Measurements from ENCODE around the gene PPM1L.
A peak's percentile ranks its signal among the peaks of the same experiment; 100 is the strongest.
"Not testable (repeated sequence)": the region's sequence is repeated elsewhere in the genome, so short reads cannot be mapped to it uniquely, and the experiment has no call there.

The PPM1L gene

DNA sequence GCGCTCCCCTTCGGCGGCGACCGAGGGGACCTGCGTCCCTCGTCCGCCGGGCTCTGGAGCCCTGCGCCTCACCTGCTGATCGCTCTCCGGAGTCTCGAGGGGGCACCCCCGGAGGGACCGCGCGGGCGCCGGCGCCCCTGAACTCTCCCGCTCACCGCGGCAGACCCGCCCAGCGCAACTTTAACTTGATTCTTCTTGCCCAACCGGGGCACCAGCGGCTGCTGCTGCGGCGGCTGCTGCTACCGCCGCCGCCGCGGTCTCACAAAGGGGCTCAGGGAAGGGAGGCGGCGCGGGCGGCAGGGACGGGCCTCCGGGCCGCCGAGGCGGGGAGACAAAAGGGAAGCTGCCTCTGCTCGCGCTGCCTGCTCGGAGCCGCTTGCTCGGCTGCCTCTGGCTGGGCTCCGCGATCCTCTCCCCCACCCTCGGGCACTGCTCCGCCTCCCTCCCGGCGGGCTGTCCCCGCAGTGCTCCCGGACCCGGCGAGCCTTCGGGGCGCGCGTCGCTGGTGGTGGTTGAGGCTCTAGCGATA, at the start of gene PPM1L:
Gene PPM1L, plus strand, starts transcription at position 456 of the 529 bp plus-strand sequence.
- peak; percentile 37 for DNase-seq (ENCODE audit: low read depth)

DNA sequence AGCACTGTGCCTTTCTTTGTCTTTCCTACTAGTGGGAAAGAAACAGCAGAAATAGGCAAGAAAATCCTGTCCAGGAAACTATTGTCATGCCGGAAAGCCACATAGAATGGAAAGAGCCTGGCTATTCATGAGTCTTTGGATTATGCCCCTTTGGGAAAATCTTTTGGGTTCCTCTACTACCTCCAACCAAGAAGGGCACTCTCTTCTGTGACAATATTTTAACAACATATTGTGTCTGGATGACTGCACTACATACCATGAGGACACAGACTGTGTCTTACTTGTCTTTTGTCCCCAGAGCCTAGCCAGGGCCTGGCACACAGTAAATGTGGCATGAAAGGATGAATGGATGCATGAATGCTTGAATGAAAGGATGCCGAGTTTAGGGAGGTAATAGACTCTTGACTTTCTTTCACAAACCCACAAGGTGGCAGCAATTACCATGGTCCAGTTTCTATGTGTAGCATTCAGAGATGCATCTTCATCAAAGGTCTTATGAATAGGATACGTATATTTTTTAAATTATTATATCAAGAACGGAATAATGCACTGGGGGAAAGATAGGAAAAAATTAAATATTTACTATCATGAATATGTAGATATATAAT, 48.7 kb upstream of the PPM1L start:
- DNase-seq (ENCODE audit: low read depth): no peak

DNA sequence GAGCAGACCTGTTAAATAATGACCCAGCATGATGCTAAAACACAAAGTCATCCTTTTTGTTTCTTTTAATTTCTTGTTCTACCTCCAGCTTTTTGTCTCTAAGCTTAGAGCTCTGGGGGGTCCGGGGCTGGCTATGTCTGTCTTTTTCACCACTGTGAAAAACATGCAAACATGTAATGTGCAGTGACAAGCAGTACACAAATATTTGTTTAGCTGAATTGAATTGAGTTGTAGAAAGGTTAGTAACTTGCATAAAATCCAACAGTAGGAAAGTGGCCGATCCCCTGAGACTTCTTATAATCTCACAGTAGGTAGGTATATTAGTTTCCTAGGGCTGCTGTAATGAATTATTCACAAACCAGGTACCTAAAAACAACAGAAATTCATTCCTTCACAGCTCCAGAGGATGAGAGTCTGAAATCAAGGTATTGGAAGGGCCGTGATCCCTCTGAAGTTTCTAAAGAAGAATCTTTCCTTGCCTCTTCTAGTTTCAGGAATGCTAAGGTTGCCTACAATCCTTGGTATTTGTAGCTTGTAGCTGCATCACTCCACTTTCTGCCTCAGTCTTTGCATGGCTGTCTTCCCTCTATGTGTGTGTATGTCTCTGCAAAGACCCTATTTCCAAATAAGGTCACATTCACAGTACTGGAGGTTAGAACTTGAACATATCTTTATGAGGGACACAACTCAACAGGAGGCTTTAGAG, 46.4 kb upstream of the PPM1L start:
- DNase-seq (ENCODE audit: low read depth): no peak

DNA sequence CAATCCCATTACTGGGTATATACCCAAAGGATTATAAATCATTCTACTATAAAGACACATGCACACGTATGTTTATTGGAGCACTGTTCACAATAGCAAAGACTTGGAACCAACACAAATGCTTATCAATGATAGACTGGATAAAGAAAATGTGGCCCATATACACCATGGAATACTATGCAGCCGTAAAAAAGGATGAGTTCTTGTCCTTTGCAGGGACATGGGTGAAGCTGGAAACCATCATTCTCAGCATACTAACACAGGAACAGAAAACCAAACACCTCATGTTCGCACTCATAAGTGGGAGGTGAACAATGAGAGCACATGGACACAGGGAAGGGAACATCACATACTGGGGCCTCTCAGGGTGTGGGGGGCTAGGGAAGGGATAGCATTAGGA, 42.9 kb upstream of the PPM1L start:
- not testable (repeated sequence) for DNase-seq (ENCODE audit: low read depth)

DNA sequence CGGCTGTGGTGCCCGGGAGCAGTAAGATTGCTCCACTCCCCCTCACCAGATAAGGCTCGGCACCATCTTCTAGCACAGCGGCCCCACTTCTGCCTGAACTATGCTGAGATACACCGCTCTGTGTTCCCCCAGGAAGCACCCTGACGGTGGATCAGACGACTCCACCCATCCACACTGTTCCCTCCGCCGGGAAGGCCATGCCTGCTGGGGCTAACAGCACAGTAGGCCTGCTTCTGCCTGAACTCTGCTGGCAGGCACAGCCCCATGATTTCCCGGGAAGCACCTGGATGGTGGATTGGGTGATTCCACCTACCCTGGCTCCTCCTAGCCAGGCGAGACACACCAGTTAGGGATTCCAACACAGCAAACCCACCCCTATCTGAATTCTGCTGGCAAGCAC, 36.3 kb upstream of the PPM1L start:
- no peak for DNase-seq (ENCODE audit: low read depth)

DNA sequence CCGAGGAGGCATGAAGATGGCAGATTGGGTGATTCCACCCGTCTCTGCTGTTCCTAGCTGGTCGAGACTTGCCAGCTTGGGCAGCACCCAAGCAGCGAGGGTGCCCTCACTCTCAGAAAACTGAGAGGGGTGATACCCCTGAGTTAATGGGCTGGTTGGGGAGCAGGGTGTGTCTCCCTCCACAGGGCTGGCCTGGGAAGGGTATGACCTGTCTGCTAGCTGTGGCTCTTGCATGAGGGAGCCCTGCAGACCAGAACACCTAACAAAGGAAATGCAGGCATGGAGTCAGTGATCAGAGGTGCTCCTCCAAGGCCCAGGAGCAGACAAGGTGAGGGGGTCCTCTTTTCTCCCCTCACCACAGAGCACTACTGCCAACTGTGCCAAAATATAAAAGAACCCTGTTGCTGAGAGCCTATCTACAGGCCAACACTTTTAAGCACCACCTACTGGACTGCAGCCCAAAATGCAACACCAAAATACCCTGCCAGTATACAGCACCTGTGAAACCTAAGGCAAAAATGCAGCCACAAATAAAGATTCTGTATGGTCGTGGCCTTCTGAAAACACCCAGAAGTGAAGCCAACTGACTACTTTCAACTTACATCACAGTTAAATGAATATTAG, 35.8 kb upstream of the PPM1L start:
- DNase-seq (ENCODE audit: low read depth): no peak

DNA sequence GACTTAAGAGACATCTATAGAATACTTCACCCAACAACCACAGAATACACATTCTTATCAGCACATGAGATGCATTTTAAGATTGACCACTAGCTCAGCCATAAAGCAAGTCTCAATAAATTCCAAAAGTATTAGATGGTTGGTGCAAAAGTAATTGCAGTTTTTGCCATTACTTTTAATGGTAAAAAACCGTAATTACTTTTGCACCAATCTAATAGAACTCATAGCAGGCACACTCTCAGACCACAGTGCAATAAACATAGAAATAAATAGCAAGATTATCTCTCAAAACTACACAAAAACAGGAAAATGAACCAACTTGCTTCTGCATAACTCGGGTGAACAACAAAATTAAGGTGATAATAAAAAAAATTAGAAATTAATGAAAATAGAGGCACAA, 33.7 kb upstream of the PPM1L start:
- no peak for DNase-seq (ENCODE audit: low read depth)

DNA sequence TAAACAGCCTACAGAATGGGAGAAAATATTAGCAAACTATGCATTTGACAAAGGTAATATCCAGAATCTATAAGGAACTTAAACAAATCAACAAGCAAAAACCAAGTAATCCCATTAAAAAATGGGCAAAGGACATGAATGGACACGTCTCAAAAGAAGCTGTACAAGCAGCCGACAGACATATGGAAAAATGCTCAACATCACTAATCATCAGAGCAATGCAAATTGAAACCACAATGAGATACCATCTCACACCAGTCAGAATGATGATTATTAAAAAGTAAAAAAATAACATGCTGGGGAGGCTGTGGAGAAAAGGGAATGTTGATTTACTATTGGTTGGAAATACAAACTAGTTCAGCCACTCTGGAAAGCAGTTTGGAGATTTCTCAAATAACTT, 30.7 kb upstream of the PPM1L start:
- no peak for DNase-seq (ENCODE audit: low read depth)

DNA sequence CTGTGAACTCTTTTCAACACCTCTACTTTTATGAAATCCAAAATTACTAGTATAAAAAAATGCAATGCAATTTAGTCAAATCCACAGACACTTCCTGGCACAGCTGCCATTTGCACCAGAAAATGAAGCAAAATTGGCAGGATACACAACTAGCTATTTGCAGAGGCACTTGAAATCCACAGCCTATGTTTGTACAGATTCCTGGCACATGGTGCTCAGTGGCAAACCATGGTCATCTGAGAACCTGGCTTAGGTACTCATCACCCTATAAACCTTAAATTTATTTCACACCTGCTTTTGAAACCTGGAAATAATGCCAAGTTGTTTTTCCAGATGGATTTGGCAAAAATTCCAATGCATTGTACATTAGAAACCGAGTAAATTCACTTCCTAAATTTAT, 20.2 kb upstream of the PPM1L start:
- no peak for DNase-seq (ENCODE audit: low read depth)

DNA sequence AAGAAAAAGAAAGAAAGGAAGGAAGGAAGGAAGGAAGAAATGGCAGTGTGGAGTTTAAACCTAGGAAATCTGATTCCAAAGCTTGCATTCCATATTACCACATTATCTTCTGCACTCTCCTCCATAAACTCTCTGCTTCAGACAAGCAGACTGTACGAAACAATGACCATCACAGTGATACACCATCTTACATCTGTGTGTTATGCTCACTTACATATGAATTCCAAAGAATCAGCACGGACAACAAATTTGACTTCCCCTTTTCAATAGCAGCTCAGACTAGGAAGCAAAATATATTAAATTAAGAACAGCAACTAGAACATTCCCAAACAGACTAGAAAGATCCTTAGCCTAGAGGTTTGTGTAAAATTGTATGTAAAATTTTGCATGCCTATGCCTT, 18.0 kb upstream of the PPM1L start:
- no peak for DNase-seq (ENCODE audit: low read depth)

DNA sequence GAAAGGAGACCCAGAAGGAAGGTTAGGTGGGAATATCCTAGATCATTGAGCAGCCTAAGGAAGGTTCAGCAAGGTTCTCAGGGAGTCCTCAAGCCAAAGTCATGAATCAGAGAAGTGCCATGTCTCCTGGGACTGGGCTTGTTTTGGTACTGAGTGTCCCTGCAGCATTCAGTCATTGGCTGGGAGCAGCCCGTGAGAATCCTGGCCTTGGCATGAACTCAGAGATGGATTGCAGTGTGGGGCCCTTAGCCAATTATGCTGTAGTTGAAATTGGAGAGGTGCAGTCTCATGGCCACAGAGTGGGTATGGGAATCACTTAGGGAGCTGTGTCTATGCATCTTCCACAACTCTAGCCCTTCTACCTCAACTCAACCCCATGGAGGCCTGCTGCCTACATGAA, 17.0 kb upstream of the PPM1L start:
- DNase-seq (ENCODE audit: low read depth): no peak

DNA sequence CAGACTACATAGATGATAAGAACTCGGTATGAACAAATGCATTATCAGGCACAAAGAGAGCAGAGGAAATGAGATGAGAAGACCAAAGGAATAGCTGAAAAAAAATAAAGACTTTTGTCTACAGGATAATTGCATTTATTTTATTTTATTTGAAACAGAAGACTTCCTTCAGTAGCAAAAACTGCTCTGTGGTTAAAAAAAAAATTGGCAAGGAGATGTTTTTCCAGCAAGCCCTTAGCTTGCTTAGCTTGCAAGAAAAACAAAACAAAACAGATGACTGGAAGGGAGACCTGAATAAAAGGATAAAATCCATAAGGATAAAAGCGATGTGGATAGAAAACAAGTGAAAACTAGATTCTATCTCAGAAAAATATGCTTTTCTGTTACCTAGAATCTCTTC, 9.1 kb upstream of the PPM1L start:
- DNase-seq (ENCODE audit: low read depth): no peak

DNA sequence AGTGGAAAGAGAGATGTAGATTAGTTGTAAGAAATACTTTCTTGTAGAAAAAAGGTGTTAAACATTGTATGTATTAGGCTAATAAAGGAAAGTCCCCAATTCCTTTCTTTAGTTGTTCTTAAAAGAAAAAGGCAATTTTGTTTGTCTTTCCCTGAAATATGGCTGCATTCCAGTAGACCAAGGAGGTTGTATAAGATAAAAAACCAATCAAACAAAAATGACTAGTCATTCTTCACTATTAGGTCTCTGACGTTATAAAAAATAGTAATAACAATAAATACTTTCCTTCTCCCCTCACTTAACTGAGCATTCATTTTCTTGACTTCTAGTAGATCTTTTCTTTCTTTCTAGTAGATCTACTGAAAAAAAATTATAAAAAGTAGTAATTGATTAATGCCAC, 8.6 kb upstream of the PPM1L start:
- DNase-seq (ENCODE audit: low read depth): no peak

DNA sequence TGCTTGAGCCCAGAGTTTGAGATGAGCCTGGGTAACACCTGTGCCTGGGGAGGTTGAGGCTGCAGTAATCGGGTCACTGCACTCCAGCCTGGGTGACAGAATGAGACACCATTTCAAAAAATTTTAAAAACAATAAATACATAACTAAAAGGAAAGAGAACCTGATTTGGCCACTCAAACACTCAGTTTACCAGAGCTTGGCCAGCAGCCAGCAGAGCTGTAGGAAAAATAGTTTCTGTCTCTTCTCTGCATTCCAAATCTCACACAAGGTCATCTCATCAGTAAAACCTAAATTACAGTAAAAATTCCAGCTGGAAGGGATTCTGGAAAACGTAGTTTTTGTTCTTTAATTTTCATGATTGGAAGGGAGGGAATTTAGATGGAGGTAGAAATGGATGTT, 7.8 kb upstream of the PPM1L start:
- no peak for DNase-seq (ENCODE audit: low read depth)

DNA sequence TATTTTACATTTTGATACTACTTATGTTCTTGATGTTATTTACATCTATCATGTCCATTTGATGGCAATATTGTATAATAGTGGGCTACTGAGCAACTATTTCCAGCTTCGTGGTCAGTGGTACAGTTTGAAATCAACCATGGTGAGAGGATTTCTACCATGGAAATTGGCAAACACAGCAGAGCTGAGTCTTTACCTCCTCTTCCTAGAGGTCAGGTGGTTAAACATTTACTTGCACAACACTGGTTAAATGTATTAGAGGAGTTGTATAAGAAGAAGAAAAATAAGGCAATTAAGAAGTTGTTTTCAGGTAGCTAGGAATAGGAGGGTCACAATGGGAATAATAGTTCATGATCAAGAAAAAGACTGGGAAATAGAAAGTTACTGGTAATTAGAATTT, 7.2 kb upstream of the PPM1L start:
- DNase-seq (ENCODE audit: low read depth): no peak

DNA sequence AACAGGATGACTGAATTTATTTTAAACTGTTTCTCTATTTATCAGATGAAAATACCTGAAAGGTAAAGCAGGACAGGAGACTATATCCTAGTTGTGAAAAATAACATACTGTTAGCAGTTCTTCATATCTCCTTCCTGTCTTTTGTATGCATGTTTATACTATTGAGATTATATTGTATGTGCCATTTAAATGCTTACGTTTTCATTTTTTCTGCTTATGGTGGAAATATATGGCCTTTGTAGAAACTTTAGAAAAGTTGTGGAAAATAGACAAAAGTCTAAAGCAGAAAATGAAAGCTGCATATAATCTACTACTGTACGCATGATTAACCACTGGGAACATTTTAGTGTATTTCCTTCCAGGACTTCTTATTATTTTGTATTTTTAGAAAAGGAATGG, 2.1 kb upstream of the PPM1L start:
- DNase-seq (ENCODE audit: low read depth): no peak

DNA sequence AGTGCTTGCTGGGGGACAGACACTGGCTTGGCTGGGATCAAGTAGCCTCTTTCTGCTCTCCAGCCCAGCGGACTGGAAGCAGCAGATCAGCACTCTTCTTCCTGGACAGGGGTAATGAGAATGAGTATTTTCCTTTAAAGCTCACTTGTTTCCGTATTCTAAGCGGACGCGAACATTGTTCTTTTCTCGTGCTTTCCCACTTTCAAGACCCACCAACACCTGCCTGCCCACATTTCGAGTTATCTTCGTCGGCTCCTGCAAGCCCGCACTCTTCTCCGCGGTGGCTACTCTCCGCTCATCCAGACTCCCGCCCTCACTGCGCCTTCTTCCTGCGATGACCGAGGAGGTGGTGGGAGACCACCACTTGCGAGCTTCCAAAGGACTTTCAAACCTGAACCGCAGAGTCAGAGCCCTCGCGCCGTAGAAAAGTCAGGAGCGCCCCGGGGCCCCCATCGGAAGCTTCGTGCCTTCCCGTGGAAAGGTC, 1.6 kb upstream of the PPM1L start:
- no peak for DNase-seq (ENCODE audit: low read depth)

DNA sequence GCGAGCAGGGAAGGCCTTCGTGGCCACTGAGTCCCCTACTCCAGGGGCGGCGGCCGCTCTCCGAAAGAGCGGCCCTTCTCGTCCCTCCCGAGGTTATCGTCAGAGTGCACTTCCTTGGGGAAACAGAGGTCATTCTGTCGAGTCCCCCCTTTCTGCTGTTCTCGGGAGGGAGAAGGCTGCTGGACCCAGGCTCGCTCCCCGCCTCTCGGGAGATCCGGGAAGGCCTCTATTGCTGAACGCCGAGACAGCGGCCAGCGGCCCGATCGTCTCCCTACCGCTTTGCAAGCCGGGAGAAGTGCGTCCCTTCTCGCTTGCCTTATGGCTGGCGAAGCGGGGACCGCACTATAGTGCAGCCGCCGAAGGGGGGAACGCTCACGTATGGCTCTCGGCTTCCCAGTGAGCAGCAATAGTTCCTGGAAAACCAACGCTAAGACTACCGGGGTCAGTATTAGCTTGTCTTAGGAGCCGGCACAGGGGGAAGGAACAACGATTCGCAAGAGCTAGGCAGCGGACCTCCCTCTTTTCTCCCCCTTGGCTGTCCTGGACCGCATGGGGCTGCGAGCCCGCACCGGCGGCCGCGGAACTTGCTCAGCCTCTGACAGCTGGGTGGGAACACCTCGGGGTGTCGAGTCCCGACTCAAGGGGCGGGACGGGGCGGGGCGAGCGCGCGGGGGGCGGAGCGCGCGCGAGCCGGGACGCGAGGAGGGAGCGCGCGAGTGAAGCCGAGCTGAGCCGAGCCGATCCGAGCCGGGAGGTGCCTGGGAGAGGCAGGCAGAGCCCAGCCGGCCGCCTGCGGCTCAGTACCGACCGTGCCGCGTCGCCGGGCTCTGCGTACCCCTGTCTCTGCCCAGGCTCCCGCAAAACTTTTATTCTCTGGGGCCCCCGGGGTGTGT, 930 bp upstream of the PPM1L start:
- peak; percentile 87 for DNase-seq (ENCODE audit: low read depth)

DNA sequence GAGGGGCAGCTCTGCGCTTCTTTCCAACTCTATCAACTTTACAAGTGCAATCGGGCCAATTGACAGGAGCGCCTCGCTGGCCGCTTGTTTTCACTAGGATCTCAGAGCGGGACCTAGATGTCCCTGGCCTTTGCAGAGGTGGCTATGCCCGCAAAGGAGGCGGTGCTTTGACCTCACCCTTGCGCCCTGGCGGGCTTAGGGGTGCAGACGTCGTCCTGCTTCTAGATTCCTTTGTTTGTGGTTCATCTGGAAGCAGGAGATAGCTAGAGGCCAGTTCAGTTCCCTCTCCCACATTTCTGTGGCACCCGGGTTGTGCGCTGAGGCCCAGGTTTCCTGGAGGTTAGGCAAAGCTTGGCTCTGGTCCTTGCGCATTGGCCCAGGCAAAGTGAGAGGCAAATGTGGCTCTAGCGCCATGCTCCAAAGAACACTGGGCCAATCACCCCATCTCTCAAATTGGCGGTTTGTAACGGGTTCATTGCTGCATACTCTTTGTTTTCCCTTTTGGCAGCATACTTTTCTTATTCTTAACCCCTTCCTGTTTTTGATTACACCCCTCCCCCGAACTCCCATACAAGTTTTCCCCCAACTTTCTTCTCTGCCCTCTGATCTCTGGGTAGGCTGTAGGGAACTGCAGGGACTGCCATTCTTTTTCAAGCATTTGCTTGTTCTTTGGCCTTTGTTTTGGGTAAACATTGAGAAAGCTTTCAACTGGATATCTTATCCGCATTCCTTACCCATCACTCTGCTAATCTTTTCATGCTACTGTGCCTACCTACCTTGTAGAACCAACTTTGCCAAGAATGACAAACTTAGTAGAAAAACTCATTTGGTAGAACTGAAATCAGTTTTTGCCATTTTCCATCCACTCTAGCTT, 1.4 kb downstream of the PPM1L start:
- DNase-seq (ENCODE audit: low read depth): no peak

DNA sequence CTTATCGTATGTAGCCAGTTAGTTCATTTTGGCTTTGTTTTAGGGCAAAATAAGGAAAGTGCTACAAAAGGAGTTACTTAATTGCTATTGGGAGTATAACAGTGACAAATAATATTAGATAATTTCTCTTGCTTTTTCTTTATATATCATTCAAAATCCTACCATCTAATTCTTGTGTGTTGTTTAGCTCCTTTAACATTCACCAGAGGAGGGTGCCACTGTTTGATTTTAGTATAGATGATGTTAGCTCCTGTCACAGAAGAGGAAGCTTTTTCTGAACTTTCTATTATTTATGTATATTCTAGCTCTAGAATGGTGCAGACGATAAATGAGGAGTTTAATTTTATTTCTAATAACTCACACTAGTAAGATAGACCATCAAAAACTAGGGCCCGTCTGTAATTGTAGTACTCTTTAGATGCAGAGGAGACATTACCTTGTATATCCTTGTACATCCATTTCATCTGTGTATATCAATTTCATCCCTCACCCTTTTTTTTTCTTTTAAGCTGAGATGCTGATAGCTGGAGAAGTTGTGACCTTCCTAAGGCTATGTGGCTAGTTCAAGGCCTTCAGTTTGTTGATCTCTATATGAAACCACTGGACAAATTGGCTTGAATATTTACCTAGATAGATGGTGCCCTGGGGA, 3.0 kb downstream of the PPM1L start:
- DNase-seq (ENCODE audit: low read depth): no peak

DNA sequence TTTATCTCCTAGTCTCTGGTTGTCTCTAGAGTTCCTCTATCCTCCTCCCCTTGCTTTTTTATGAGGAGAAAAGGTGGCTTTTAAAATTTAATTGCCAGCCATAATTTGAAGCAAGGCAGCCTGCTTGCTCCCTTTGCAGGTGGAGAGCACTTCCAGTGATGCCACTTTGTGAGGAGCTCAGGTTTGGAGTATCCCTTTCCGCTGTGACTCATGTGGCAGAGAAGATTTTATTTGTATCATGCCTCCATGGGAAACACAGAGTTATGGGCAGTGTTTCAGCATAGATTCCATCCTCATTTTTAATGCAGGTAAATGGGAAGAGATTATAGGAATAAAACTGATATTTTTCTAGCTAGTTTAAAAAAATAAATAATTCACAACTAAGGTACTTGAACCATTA, 7.0 kb downstream of the PPM1L start:
- no peak for DNase-seq (ENCODE audit: low read depth)

Measured in activated T-cell treated with anti-CD3 and anti-CD28 coated beads for 1 hour (primary cell).